ENCODE measurements around the gene ITCH. TPM values are rescaled to one million over a fixed set of nuclear protein-coding genes. Genes with fewer than 3 reads are reported as not detected.
"Not testable (repeated sequence)": the region's sequence is repeated elsewhere in the genome, so short reads cannot be mapped to it uniquely, and the experiment has no call there.

Gene ITCH
- total and polyA plus RNA-seq, 2 experiments from 2014 or later: 31.0 to 47.7 TPM

DNA sequence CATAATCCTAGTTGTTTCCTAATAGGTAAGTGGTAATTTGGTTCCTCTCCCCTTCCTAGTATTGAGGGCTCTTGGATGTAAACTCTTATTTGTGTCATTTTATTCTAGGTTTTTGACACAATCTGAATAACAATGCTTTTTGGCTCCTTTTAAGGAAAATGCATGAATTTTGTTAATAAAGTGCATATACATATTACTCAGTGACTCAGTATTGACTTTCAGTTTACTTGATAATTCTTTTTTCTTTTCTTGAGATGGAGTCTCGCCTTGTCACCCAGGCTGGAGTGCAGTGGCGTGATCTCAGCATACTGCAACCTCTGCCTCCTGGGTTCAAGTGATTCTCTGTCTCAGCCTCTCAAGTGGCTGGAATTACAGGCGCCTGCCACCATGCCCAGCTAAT lies 19.1 kb downstream of the ITCH start:
- WGBS, 2 experiments (ENCODE audit: low coverage in 1 of 2, low lambda C conversion rate in 2 of 2, missing lambda C conversion rate in 2 of 2): 96 to 98% methylated on average over 3 of the region's 3 CpGs
- peaks cover 17% of the 10 kb centered on the region for H3K4me1 ChIP-seq (ENCODE audit: insufficient read depth)
- in situ Hi-C loops (cut with MboI): no loop called here
- H3F3A ChIP-seq (ENCODE audit: insufficient read depth): peaks cover 5% of the 10 kb centered on the region
- DNase-seq: no peak
- H3K9me2 ChIP-seq (ENCODE audit: insufficient read depth): no peaks in the 10 kb centered on the region
- no peak overlapping the region for H2AFZ ChIP-seq
- no peak overlapping the region for H3K27ac ChIP-seq
- peaks cover 12% of the 10 kb centered on the region for H3K36me3 ChIP-seq (ENCODE audit: low read depth)
- no peaks in the 10 kb centered on the region for H3K9me3 ChIP-seq (ENCODE audit: low read depth)
- no peak overlapping the region for H3K4me3 ChIP-seq
- H3K27me3 ChIP-seq (replicated peaks; ENCODE audit: insufficient read depth): no peaks in the 10 kb centered on the region
- peaks cover 100% of the 10 kb centered on the region for H3K79me2 ChIP-seq (ENCODE audit: insufficient read depth)
- H4K20me1 ChIP-seq (ENCODE audit: insufficient read depth): peaks cover 6% of the 10 kb centered on the region; the same call in 1 of the 2 replicates
- TF ChIP-seq EZH2 (IDR thresholded peaks at IDR 0.05; ENCODE audit: insufficient read depth, poor library complexity, severe bottlenecking): no peak
- TF ChIP-seq EZH2phosphoT487 (IDR thresholded peaks at IDR 0.05; ENCODE audit: insufficient read depth, low read depth): no peak
- no peak overlapping the region for H3K4me2 ChIP-seq (ENCODE audit: unreplicated experiment)
- no peak overlapping the region for H3K9ac ChIP-seq

DNA sequence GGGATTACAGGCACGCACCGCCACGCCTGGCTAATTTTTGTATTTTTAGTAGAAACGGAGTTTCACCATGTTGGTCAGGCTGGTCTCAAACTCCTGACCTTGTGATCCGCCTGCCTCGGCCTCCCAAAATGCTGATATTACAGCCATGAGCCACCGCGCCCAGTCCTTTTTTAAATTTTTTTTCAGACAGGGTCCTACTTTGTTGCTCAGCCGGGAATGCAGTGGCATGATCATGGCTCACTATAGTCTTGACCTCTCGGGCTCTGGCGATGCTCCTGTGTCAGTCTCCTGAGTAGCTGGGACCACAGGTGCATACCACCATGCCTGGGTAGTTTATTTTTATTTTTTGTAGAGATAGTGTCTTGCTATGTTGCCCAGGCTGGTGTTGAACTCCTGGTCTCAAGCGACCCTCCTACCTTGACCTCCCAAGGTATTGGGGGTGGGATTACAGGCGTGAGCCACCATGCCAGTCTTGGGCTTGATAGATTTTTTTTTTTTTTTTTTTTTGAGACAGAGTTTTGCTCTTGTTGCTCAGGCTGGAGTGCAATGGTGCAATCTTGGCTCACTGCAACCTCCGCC lies 19.9 kb downstream of the ITCH start:
- H3K4me1 ChIP-seq (ENCODE audit: insufficient read depth): peaks cover 17% of the 10 kb centered on the region
- H3K36me3 ChIP-seq (ENCODE audit: low read depth); H3K9me2 ChIP-seq (ENCODE audit: insufficient read depth); H3K27me3 ChIP-seq (replicated peaks; ENCODE audit: insufficient read depth); H3K9me3 ChIP-seq (ENCODE audit: low read depth); H2AFZ ChIP-seq; H3K4me3 ChIP-seq; H3F3A ChIP-seq (ENCODE audit: insufficient read depth); H4K20me1 ChIP-seq (ENCODE audit: insufficient read depth); H3K4me2 ChIP-seq (ENCODE audit: unreplicated experiment); H3K27ac ChIP-seq; H3K9ac ChIP-seq; in situ Hi-C loops (cut with MboI); DNase-seq: not testable (repeated sequence)
- H3K79me2 ChIP-seq (ENCODE audit: insufficient read depth): peaks cover 100% of the 10 kb centered on the region
- 97 to 98% methylated on average over 14 of the region's 14 CpGs for WGBS, 2 experiments (ENCODE audit: low coverage in 1 of 2, low lambda C conversion rate in 2 of 2, missing lambda C conversion rate in 2 of 2)

DNA sequence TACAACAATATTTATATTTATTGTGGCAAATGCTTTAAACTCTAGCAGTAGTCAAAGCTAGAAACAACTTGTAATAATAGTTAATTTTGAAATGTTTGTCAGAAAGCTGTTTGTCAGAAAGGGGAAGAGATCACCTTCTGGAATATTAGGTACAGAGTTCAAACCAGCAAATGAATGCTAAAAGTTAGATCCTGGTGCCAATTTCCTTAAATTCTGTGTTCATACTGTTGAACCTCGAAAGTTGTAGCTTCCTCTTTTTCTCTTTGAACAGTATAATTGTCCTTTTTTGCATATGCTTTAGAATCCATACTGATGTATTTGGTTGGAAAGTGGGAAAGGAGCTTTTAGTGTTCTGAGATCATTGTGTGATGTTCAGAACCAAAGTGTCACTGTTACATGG lies 22.4 kb downstream of the ITCH start:
- H3K9me2 ChIP-seq (ENCODE audit: insufficient read depth): no peaks in the 10 kb centered on the region
- peaks cover 99% of the 10 kb centered on the region for H3K79me2 ChIP-seq (ENCODE audit: insufficient read depth)
- 93 to 95% methylated on average over 1 of the region's 1 CpG for WGBS, 2 experiments (ENCODE audit: low coverage in 1 of 2, low lambda C conversion rate in 2 of 2, missing lambda C conversion rate in 2 of 2)
- H3K9me3 ChIP-seq (ENCODE audit: low read depth): no peaks in the 10 kb centered on the region
- in situ Hi-C loops (cut with MboI): no loop called here
- peaks cover 11% of the 10 kb centered on the region; the same call in 1 of the 2 replicates for H4K20me1 ChIP-seq (ENCODE audit: insufficient read depth)
- H3K27me3 ChIP-seq (replicated peaks; ENCODE audit: insufficient read depth): no peaks in the 10 kb centered on the region
- H3K4me2 ChIP-seq (ENCODE audit: unreplicated experiment): no peak overlapping the region
- TF ChIP-seq EZH2phosphoT487 (IDR thresholded peaks at IDR 0.05; ENCODE audit: insufficient read depth, low read depth): no peak
- no peak for TF ChIP-seq EZH2 (IDR thresholded peaks at IDR 0.05; ENCODE audit: insufficient read depth, poor library complexity, severe bottlenecking)
- DNase-seq: no peak
- no peak overlapping the region for H2AFZ ChIP-seq
- peaks cover 9% of the 10 kb centered on the region for H3K36me3 ChIP-seq (ENCODE audit: low read depth)
- no peak overlapping the region for H3K9ac ChIP-seq
- H3K4me3 ChIP-seq: no peak overlapping the region
- H3F3A ChIP-seq (ENCODE audit: insufficient read depth): peaks cover 28% of the 10 kb centered on the region
- H3K4me1 ChIP-seq (ENCODE audit: insufficient read depth): peaks cover 41% of the 10 kb centered on the region
- H3K27ac ChIP-seq: no peak overlapping the region

DNA sequence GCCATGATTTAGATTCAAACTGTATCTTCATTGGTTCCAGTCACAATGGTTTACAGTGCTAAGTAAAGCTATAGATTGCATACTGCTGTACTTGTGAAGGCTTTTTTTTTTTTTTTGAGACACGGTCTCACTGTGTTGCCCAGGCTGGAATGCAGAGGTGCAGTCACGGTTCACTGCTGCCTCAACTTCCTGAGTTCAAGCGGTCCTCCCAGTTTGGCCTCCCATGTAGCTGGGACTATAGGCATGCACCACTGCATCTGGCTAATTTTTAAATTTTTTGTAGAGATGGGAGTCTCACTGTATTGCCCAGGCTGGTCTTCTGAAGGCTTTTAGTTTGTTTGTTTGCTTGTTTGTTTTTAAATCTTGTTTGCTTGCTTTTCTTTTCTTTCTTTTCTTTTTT lies 24.9 kb downstream of the ITCH start:
- Histone ChIP-seq H4K20me1 (ENCODE audit: insufficient read depth) (peaks cover 8% of the 10 kb centered on the region), H3K9ac (0 out of 2 replicates have a peak overlapping the region, but pooled peaks have one; percentile 19), H3F3A (ENCODE audit: insufficient read depth) (peaks cover 34% of the 10 kb centered on the region), H3K36me3 (ENCODE audit: low read depth) (peaks cover 2% of the 10 kb centered on the region; the same call in 1 of the 2 replicates), H3K27ac (peak overlapping the region; percentile 87), H3K27me3 (replicated peaks; ENCODE audit: insufficient read depth) (no peaks in the 10 kb centered on the region), H3K79me2 (ENCODE audit: insufficient read depth) (peaks cover 96% of the 10 kb centered on the region), H3K9me2 (ENCODE audit: insufficient read depth) (no peaks in the 10 kb centered on the region), H3K4me1 (ENCODE audit: insufficient read depth) (peaks cover 58% of the 10 kb centered on the region), H3K4me3 (no peak overlapping the region), H3K4me2 (ENCODE audit: unreplicated experiment) (no peak overlapping the region), H2AFZ (no peak overlapping the region), H3K9me3 (ENCODE audit: low read depth) (no peaks in the 10 kb centered on the region)
- TF ChIP-seq EZH2 (IDR thresholded peaks at IDR 0.05; ENCODE audit: insufficient read depth, poor library complexity, severe bottlenecking) (no peak), EZH2phosphoT487 (IDR thresholded peaks at IDR 0.05; ENCODE audit: insufficient read depth, low read depth) (no peak)
- DNase-seq: no peak
- in situ Hi-C loops (cut with MboI): no loop called here
- WGBS, 2 experiments (ENCODE audit: low coverage in 1 of 2, low lambda C conversion rate in 2 of 2, missing lambda C conversion rate in 2 of 2): 87 to 89% methylated on average over 3 of the region's 3 CpGs
